Esophagus muscularis mucosa (tissue), 3 donors: ENCODE data around the gene EMC10.

Experiments
- POLR2A ChIP-seq: fragments of 450-650 bp; IDR thresholded peaks from one replicate; pipeline ENCODE4 v1.6.1; 2017; ENCODE audit warnings: antibody characterized with exemption, moderate library complexity, mild to moderate bottlenecking, low read depth
- TF ChIP-seq, protein P1 (sequence below), 3 experiments: fragments of 200-600 bp in 2 of 3; fragments of 450-650 bp in 1 of 3; sonication (generic) in 2 of 3; IDR thresholded peaks; one replicate each; pipeline ENCODE4 v1.5.1; 2017 to 2019; ENCODE audit warnings: antibody characterized with exemption in 3 of 3, mild to moderate bottlenecking in 2 of 3, moderate library complexity in 1 of 3

DNA sequence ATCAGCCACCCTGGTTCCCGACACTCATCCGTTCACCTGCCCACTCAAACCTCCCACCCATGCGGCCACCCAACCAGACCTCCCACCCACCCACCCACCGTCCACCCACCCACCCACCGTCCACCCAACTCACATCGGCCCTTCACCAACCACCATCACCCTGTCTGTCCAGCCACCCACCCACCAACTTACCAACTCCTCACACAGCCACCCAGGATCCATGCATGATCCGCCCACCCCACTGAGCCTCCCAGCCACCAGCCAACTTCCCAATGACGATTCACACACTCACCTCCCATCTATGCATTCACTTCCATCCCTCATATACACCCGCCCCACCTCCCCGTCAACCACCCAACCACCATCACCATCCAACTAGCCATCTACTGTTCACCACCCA is 30.4 kb downstream of the EMC10 start:
- no peak for TF ChIP-seq POLR2A
- TF ChIP-seq, protein P1, sequence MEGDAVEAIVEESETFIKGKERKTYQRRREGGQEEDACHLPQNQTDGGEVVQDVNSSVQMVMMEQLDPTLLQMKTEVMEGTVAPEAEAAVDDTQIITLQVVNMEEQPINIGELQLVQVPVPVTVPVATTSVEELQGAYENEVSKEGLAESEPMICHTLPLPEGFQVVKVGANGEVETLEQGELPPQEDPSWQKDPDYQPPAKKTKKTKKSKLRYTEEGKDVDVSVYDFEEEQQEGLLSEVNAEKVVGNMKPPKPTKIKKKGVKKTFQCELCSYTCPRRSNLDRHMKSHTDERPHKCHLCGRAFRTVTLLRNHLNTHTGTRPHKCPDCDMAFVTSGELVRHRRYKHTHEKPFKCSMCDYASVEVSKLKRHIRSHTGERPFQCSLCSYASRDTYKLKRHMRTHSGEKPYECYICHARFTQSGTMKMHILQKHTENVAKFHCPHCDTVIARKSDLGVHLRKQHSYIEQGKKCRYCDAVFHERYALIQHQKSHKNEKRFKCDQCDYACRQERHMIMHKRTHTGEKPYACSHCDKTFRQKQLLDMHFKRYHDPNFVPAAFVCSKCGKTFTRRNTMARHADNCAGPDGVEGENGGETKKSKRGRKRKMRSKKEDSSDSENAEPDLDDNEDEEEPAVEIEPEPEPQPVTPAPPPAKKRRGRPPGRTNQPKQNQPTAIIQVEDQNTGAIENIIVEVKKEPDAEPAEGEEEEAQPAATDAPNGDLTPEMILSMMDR (IDR thresholded peaks at IDR 0.05): no peak
